H9 (cell line): ENCODE results near the gene PLEKHD1. TPM values are rescaled to one million over a fixed set of nuclear protein-coding genes. Genes with fewer than 3 reads are reported as not detected.

ENCODE experiments used
- DNase-seq: peaks from one replicate; pipeline ENCODE4 v3.0.0-alpha.2; 2017
- H2AFZ ChIP-seq: one replicate; pipeline ENCODE4 v1.6.1; 2013; ENCODE audit warnings: mild to moderate bottlenecking, low read length, control low read depth, moderate library complexity
- H2AK5ac ChIP-seq: 2 replicates; pipeline ENCODE4 v1.6.1; 2013; ENCODE audit warnings: low read length, control low read depth, mixed read lengths; ENCODE audit not compliant: insufficient read length
- H2BK120ac ChIP-seq: one replicate; pipeline ENCODE4 v1.6.1; 2013; ENCODE audit warnings: low read depth, mild to moderate bottlenecking, low read length, control low read depth, inconsistent platforms; ENCODE audit not compliant: poor library complexity, severe bottlenecking
- H2BK12ac ChIP-seq: 2 replicates; pipeline ENCODE4 v1.6.1; 2013; ENCODE audit warnings: low read length, control low read depth, mixed read lengths, low read depth; ENCODE audit not compliant: insufficient read length
- H2BK15ac ChIP-seq: 2 replicates; pipeline ENCODE4 v1.6.1; 2013; ENCODE audit warnings: low read depth, low read length, control low read depth
- H2BK20ac ChIP-seq: one replicate; pipeline ENCODE4 v1.6.1; 2013; ENCODE audit warnings: low read depth, mild to moderate bottlenecking, low read length, control low read depth, inconsistent platforms; ENCODE audit not compliant: poor library complexity, severe bottlenecking
- H2BK5ac ChIP-seq: 2 replicates; pipeline ENCODE4 v1.6.1; 2013; ENCODE audit warnings: low read length, control low read depth, mixed read lengths; ENCODE audit not compliant: insufficient read length
- H3K14ac ChIP-seq: 2 replicates; pipeline ENCODE4 v1.6.1; 2013; ENCODE audit warnings: low read length, control low read depth; ENCODE audit not compliant: insufficient read depth
- H3K18ac ChIP-seq: 2 replicates; pipeline ENCODE4 v1.6.1; 2013; ENCODE audit warnings: low read depth, mild to moderate bottlenecking, mixed read lengths, low read length, control low read depth; ENCODE audit not compliant: insufficient read length
- H3K23ac ChIP-seq: 2 replicates; pipeline ENCODE4 v1.6.1; 2013; ENCODE audit warnings: low read length, control low read depth, mixed read lengths, low read depth; ENCODE audit not compliant: insufficient read length
- H3K23me2 ChIP-seq: 2 replicates; pipeline ENCODE4 v1.6.1; 2013; ENCODE audit warnings: low read depth, mild to moderate bottlenecking, mixed read lengths, low read length, control low read depth; ENCODE audit not compliant: insufficient read length, poor library complexity, severe bottlenecking
- H3K27ac ChIP-seq: 2 replicates; pipeline ENCODE4 v1.5.1; 2013; ENCODE audit warnings: low read length, control low read depth, mixed read lengths, low read depth; ENCODE audit not compliant: insufficient read length
- H3K27me3 ChIP-seq: 2 replicates; pipeline ENCODE4 v1.6.1; 2013; ENCODE audit warnings: low read length, control low read depth, inconsistent platforms; ENCODE audit not compliant: insufficient read depth
- H3K4ac ChIP-seq: 2 replicates; pipeline ENCODE4 v1.6.1; 2013; ENCODE audit warnings: low read depth, mild to moderate bottlenecking, control low read depth, inconsistent platforms, low read length, moderate library complexity
- H3K4me1 ChIP-seq: 2 replicates; pipeline ENCODE4 v1.6.1; 2013; ENCODE audit warnings: low read length, control low read depth, inconsistent platforms; ENCODE audit not compliant: insufficient read depth
- H3K4me2 ChIP-seq: 2 replicates; pipeline ENCODE4 v1.6.1; 2013; ENCODE audit warnings: low read length, control low read depth, mixed read lengths; ENCODE audit not compliant: insufficient read length, insufficient read depth
- H3K56ac ChIP-seq: 2 replicates; pipeline ENCODE4 v1.6.1; 2013; ENCODE audit warnings: low read depth, mild to moderate bottlenecking, mixed read lengths, low read length, control low read depth; ENCODE audit not compliant: insufficient read length
- H3K79me1 ChIP-seq: 2 replicates; pipeline ENCODE4 v1.6.1; 2013; ENCODE audit warnings: low read depth, mild to moderate bottlenecking, moderate library complexity, low read length, control low read depth, inconsistent platforms; ENCODE audit not compliant: insufficient read depth, poor library complexity, severe bottlenecking
- H3K79me2 ChIP-seq: 2 replicates; pipeline ENCODE4 v1.6.1; 2013; ENCODE audit warnings: low read length, control low read depth, inconsistent platforms; ENCODE audit not compliant: insufficient read depth
- H3K9ac ChIP-seq: 2 replicates; pipeline ENCODE4 v1.6.1; 2013; ENCODE audit warnings: low read length, control low read depth, mixed read lengths; ENCODE audit not compliant: insufficient read length; ENCODE audit errors: extremely low read depth
- H3K9me3 ChIP-seq: one replicate; pipeline ENCODE4 v1.6.1; 2013; ENCODE audit warnings: low read depth, low read length, inconsistent platforms; ENCODE audit not compliant: control insufficient read depth
- H3T11ph ChIP-seq: one replicate; pipeline ENCODE4 v1.6.1; 2013; ENCODE audit warnings: mild to moderate bottlenecking, low read length, control low read depth, inconsistent platforms
- H4K20me1 ChIP-seq: one replicate; pipeline ENCODE4 v1.6.1; 2013; ENCODE audit not compliant: control insufficient read depth, insufficient read length, insufficient read depth
- H4K5ac ChIP-seq: 2 replicates; pipeline ENCODE4 v1.6.1; 2013; ENCODE audit warnings: low read depth, mild to moderate bottlenecking, mixed read lengths, low read length, control low read depth; ENCODE audit not compliant: insufficient read length
- H4K8ac ChIP-seq: replicated peaks from 2 replicates; pipeline ENCODE4 v1.6.1; 2013; ENCODE audit warnings: low read length, control low read depth, mixed read lengths, low read depth; ENCODE audit not compliant: insufficient read length
- H4K91ac ChIP-seq: 2 replicates; pipeline ENCODE4 v1.6.1; 2013; ENCODE audit warnings: low read depth, mild to moderate bottlenecking, moderate library complexity, mixed read lengths, low read length, control low read depth; ENCODE audit not compliant: insufficient read length
- H3K27ac Mint-ChIP-seq, 3 experiments: 2 replicates in 2 of 3; 3 replicates in 1 of 3; pipeline ENCODE4 v1.8.0; 2020 to 2021; ENCODE audit warnings: mixed read lengths in 3 of 3, mild to moderate bottlenecking in 1 of 3, moderate library complexity in 1 of 3
- H3K27me3 Mint-ChIP-seq: 2 replicates; pipeline ENCODE4 v1.8.0; 2021; ENCODE audit warnings: low read depth, mild to moderate bottlenecking, moderate library complexity, mixed read lengths
- H3K36me3 Mint-ChIP-seq, 3 experiments: 2 replicates in 2 of 3; 3 replicates in 1 of 3; pipeline ENCODE4 v1.8.0; 2020 to 2021; ENCODE audit warnings: low read depth in 3 of 3, mixed read lengths in 3 of 3; ENCODE audit not compliant: insufficient read depth in 1 of 3
- H3K4me1 Mint-ChIP-seq, 2 experiments: 2 replicates each; pipeline ENCODE4 v1.8.0; 2020; ENCODE audit warnings: mixed read lengths in 2 of 2
- H3K4me3 Mint-ChIP-seq, 2 experiments: 2 replicates in 1 of 2; 3 replicates in 1 of 2; pipeline ENCODE4 v1.8.0; 2020 to 2021; ENCODE audit warnings: mild to moderate bottlenecking in 2 of 2, mixed read lengths in 2 of 2, moderate library complexity in 1 of 2
- H3K9me3 Mint-ChIP-seq, 2 experiments: 2 replicates in 1 of 2; 3 replicates in 1 of 2; pipeline ENCODE4 v1.8.0; 2020; ENCODE audit warnings: mild to moderate bottlenecking in 2 of 2, mixed read lengths in 2 of 2, moderate library complexity in 1 of 2
- WGBS: extraction: QIAGEN DNeasy Blood & Tissue Kit; methylation state at CpG from one replicate; pipeline ENCODE4 v1.1.7; 2013; ENCODE audit warnings: missing lambda C conversion rate, low lambda C conversion rate, mixed read lengths; ENCODE audit not compliant: insufficient read length; ENCODE audit errors: extremely low coverage; 5-methylcytosine and 5-hydroxymethylcytosine counted together
- total RNA-seq: library from RNA; stranded (reverse); gene quantifications from 2 replicates; pipeline ENCODE4 v1.2.1, GENCODE V29; 2021
- TF ChIP-seq, protein P1 (sequence below): fragments of 200-600 bp; sonication (generic); conservative IDR thresholded peaks from 3 replicates; pipeline ENCODE4 v1.8.0; 2021; ENCODE audit warnings: antibody characterized with exemption, mild to moderate bottlenecking

Gene PLEKHD1
- total RNA-seq, 1 experiment from 2014 or later, result 0.37 TPM

DNA sequence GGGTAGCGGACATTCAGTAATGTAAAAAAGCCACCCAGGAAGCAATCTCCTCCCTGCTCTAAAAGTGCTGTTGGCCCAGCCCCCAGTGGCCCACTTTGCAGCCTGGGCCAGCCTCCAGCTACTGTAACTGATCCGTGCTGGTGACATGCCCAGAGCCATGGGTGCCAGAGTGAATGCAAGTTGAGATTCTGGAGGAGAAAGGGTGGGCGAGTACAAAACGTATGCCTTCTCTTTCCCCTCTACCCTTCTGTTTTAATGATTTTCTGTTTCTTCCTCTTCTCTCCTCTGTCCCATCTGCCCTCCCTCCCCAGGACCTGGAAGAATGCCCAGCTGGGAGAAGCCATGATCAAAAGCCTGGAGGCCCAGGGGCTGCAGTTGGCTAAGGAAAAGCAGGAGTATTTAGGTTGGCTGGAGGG, 16.9 kb downstream of the PLEKHD1 start:
- Histone ChIP-seq H3K23ac (no peak overlapping the region), H2BK120ac (no peak overlapping the region), H3K4me2 (no peak overlapping the region), H4K5ac (no peak overlapping the region), H3K14ac (no peak overlapping the region), H2BK12ac (no peak overlapping the region), H3K27me3 (no peaks in the 10 kb centered on the region), H4K91ac (no peak overlapping the region), H2BK5ac (no peak overlapping the region), H3K4me1 (no peaks in the 10 kb centered on the region), H3K18ac (no peak overlapping the region), H3K4ac (no peak overlapping the region), H2BK15ac (no peak overlapping the region), H2AFZ (no peak overlapping the region), H2AK5ac (no peak overlapping the region), H4K20me1 (no peaks in the 10 kb centered on the region), H3K9me3 (no peaks in the 10 kb centered on the region), H3K9ac (no peak overlapping the region), H3K56ac (no peak overlapping the region), H3K79me1 (no peaks in the 10 kb centered on the region), H3K27ac (no peak overlapping the region), H3K79me2 (no peaks in the 10 kb centered on the region), H3T11ph (no peak overlapping the region), H2BK20ac (no peak overlapping the region), H4K8ac (no peak overlapping the region), H3K23me2 (no peaks in the 10 kb centered on the region)
- Mint-ChIP-seq H3K27ac (no peak overlapping the region), H3K27me3 (peaks cover 21% of the 10 kb centered on the region), H3K36me3 (no peaks in the 10 kb centered on the region), H3K9me3 (no peaks in the 10 kb centered on the region; a peak in 1 of 5 replicates), H3K4me3 (no peak overlapping the region), H3K4me1 (peaks cover 12 to 20% of the 10 kb centered on the region in 2 experiments)
- TF ChIP-seq, protein P1, sequence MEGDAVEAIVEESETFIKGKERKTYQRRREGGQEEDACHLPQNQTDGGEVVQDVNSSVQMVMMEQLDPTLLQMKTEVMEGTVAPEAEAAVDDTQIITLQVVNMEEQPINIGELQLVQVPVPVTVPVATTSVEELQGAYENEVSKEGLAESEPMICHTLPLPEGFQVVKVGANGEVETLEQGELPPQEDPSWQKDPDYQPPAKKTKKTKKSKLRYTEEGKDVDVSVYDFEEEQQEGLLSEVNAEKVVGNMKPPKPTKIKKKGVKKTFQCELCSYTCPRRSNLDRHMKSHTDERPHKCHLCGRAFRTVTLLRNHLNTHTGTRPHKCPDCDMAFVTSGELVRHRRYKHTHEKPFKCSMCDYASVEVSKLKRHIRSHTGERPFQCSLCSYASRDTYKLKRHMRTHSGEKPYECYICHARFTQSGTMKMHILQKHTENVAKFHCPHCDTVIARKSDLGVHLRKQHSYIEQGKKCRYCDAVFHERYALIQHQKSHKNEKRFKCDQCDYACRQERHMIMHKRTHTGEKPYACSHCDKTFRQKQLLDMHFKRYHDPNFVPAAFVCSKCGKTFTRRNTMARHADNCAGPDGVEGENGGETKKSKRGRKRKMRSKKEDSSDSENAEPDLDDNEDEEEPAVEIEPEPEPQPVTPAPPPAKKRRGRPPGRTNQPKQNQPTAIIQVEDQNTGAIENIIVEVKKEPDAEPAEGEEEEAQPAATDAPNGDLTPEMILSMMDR, result no peak
- no CpG with 5 or more reads among the region's 4 CpGs for WGBS
- DNase-seq, result no peak
